Measurements from ENCODE around the gene OPRL1.
A peak's percentile ranks its signal among the peaks of the same experiment; 100 is the strongest.

The OPRL1 gene

GRCh38 chr20:64055396-64055892, 24.4 kb upstream of the OPRL1 start:
- no peak for DNase-seq (ENCODE audit: low read depth in 1 of 2, low spot score in 1 of 2)
- TF ChIP-seq JUND (IDR thresholded peaks at IDR 0.05; ENCODE audit: low read depth): no peak
- in situ Hi-C loops (cut with HindIII; ENCODE audit: low pct_unique_long_range_greater_than_20kb, low sequenced_read_pairs): no loop called here

- no peak for TF ChIP-seq JUND (IDR thresholded peaks at IDR 0.05; ENCODE audit: low read depth)
- DNase-seq (ENCODE audit: low read depth in 1 of 2, low spot score in 1 of 2): no peak
- in situ Hi-C loops (cut with HindIII; ENCODE audit: low pct_unique_long_range_greater_than_20kb, low sequenced_read_pairs): no loop called here
These were observed 23.8 kb upstream of the OPRL1 start for GRCh38 chr20:64055893-64056638.

GRCh38 chr20:64056639-64056888, 23.3 kb upstream of the OPRL1 start:
- DNase-seq (ENCODE audit: low read depth in 1 of 2, low spot score in 1 of 2): no peak
- TF ChIP-seq JUND (IDR thresholded peaks at IDR 0.05; ENCODE audit: low read depth): no peak
- in situ Hi-C loops (cut with HindIII; ENCODE audit: low pct_unique_long_range_greater_than_20kb, low sequenced_read_pairs): no loop called here

- no peak for DNase-seq (ENCODE audit: low read depth in 1 of 2, low spot score in 1 of 2)
- in situ Hi-C loops (cut with HindIII; ENCODE audit: low pct_unique_long_range_greater_than_20kb, low sequenced_read_pairs): no loop called here
- no peak for TF ChIP-seq JUND (IDR thresholded peaks at IDR 0.05; ENCODE audit: low read depth)
These were observed 22.8 kb upstream of the OPRL1 start for GRCh38 chr20:64056889-64057627.

- peak; percentile 80 to 96 for DNase-seq (ENCODE audit: low read depth in 1 of 2, low spot score in 1 of 2)
- TF ChIP-seq JUND (IDR thresholded peaks at IDR 0.05; ENCODE audit: low read depth): no peak
- in situ Hi-C loops (cut with HindIII; ENCODE audit: low pct_unique_long_range_greater_than_20kb, low sequenced_read_pairs): no loop called here
These were observed 22.0 kb upstream of the OPRL1 start for GRCh38 chr20:64057628-64058498.

GRCh38 chr20:64058536-64058935, 21.3 kb upstream of the OPRL1 start:
- no peak for DNase-seq (ENCODE audit: low read depth in 1 of 2, low spot score in 1 of 2)
- in situ Hi-C loops (cut with HindIII; ENCODE audit: low pct_unique_long_range_greater_than_20kb, low sequenced_read_pairs): no loop called here
- TF ChIP-seq JUND (IDR thresholded peaks at IDR 0.05; ENCODE audit: low read depth): no peak

- in situ Hi-C loops (cut with HindIII; ENCODE audit: low pct_unique_long_range_greater_than_20kb, low sequenced_read_pairs): no loop called here
- no peak for DNase-seq (ENCODE audit: low read depth in 1 of 2, low spot score in 1 of 2)
- TF ChIP-seq JUND (IDR thresholded peaks at IDR 0.05; ENCODE audit: low read depth): no peak
These were observed 17.6 kb upstream of the OPRL1 start for GRCh38 chr20:64062276-64062595.

- in situ Hi-C loops (cut with HindIII; ENCODE audit: low pct_unique_long_range_greater_than_20kb, low sequenced_read_pairs): no loop called here
- peak; percentile 99 for DNase-seq (ENCODE audit: low read depth in 1 of 2, low spot score in 1 of 2)
- TF ChIP-seq JUND (IDR thresholded peaks at IDR 0.05; ENCODE audit: low read depth): no peak
These were observed 17.1 kb upstream of the OPRL1 start, which contains the start of gene TCEA2 for GRCh38 chr20:64062596-64063388. Gene TCEA2, plus strand, starts transcription at chr20:64063198. Its CDS starts 115 bp downstream, at chr20:64063313.

- DNase-seq (ENCODE audit: low read depth in 1 of 2, low spot score in 1 of 2): no peak
These were observed 16.3 kb upstream of the OPRL1 start for GRCh38 chr20:64063389-64064144.

GRCh38 chr20:64064145-64064698, 15.7 kb upstream of the OPRL1 start:
- in situ Hi-C loops (cut with HindIII; ENCODE audit: low pct_unique_long_range_greater_than_20kb, low sequenced_read_pairs): no loop called here
- no peak for TF ChIP-seq JUND (IDR thresholded peaks at IDR 0.05; ENCODE audit: low read depth)
- DNase-seq (ENCODE audit: low read depth in 1 of 2, low spot score in 1 of 2): no peak

More at GRCh38 chr20:64063389-64064144, 16.3 kb upstream of the OPRL1 start:
- TF ChIP-seq JUND (IDR thresholded peaks at IDR 0.05; ENCODE audit: low read depth): no peak
- in situ Hi-C loops (cut with HindIII; ENCODE audit: low pct_unique_long_range_greater_than_20kb, low sequenced_read_pairs): no loop called here

Data from T47D (cell line).